GM21423 (cell line): ENCODE results near the gene KAT6B.
"Not testable (repeated sequence)": the region's sequence is repeated elsewhere in the genome, so short reads cannot be mapped to it uniquely, and the experiment has no call there.

ENCODE experiments used
- ATAC-seq: cut with Tn5 transposase; IDR thresholded peaks from one replicate; pipeline ENCODE4 v1.9.1; 2021; ENCODE audit warnings: mild to moderate bottlenecking, moderate library complexity; ENCODE audit not compliant: unreplicated experiment

The KAT6B gene

DNA sequence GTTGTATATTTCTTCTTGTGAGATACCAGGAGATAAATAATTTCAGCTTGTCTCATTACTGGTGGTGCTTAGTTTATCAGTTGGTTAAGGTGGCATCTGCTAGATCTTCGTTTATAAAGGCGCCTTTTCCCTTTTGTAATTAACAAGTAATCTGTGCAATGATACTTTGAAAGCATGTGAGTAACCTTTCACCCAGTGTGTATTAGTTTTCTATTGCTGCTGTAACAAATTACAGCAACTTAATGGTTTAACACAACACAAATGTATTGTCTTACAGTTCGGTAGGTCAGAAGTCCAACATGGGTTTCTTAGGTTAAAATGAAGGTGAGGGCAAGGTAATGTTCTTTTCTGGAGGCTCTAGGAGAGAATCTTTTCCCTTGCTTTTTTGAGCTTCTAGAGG is 30.5 kb downstream of the KAT6B start:
- ATAC-seq = no peak

DNA sequence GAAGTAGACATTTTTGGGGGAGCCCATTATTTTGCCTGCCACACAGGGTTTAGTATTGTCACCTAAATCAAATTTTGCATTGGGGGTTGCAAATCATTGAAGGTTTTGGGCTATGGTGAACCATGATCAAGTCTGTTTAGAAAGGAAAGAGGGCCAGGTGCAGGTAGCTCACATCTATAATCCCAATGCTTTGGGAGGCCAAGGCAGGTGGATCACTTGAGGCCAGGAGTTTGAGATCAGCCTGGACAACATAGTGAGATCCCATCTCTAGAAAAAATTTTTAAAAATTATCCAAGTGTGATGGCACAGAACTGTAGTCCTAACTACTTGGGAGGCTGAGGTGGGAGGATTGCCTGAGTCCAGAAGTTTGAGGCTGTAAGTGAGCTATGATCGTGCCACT is 31.2 kb downstream of the KAT6B start:
- no peak for ATAC-seq

DNA sequence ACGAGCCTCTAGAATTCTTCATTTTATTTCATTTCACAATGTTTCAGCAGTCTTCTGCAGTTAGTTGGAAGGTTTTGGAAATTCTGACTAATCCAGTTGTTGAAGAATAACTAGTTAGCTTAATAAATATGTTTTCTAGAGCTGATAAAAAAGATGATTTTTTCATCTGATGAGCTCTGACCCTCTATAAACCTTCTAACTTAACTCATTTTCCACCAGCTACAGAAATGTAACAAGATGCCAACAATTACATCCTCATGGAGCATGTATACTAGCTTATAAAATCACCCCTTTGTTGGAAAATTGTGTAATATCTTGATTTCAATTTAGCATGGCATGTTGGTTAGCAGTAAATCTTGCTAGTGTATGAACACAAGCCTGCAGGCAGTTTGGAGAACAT is 33.1 kb downstream of the KAT6B start:
- no peak for ATAC-seq

DNA sequence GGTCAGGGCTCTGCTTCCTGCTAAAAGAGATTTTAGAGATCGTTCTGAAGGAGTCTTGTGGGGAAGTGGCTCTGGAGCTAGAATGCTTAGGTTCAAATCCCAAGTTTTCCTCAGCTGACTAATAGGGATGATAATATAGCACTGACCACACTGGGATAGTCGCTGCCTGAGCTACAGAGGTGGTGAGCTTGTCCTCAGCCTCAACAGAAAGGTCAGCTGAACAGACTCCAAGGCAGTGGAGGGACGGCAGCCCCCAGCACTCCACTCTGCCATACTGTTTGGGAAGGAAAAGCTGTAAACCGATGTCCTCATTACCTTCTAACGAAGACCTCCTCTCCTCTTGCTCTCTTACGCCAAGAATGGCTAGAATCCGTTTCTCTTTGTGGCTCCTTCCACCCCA is 36.2 kb downstream of the KAT6B start:
- ATAC-seq = no peak

DNA sequence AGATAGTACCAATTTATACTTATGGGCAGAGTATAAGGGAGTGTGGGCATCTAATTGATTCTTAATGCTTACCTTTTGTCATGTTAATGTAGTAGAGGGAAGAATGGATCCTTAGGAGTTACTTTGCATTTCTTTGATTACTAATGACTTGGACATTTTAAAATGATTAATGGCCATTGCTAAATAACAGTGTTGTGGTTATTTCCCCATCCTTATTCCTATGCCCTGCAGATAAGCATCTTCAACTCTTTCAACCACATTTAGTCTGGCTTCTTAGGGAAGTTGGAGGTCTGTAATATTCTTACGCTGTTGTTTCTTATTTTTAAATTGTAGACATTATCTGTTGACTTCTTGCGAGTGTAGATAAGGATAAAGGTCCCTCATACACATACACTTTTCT is 37.2 kb downstream of the KAT6B start:
- ATAC-seq = no peak

DNA sequence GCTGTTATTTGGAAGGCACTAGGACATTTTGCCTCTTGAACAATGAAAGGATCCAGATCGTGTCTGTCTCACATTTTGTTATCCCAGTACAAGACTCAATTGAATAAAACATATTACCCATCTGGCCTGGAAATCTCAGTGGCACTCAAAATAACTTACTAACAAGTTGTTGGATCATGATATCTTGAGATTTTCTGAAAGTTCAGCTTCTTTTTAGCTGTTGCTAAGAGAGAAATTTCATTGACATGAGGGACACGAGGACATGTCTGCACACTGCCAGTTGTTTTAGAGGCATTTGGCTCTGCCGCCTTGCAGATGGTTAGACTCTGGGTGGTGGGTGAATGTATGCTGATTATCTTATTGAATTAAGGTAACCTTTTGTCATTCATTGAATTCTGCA is 41.0 kb downstream of the KAT6B start:
- ATAC-seq = no peak

DNA sequence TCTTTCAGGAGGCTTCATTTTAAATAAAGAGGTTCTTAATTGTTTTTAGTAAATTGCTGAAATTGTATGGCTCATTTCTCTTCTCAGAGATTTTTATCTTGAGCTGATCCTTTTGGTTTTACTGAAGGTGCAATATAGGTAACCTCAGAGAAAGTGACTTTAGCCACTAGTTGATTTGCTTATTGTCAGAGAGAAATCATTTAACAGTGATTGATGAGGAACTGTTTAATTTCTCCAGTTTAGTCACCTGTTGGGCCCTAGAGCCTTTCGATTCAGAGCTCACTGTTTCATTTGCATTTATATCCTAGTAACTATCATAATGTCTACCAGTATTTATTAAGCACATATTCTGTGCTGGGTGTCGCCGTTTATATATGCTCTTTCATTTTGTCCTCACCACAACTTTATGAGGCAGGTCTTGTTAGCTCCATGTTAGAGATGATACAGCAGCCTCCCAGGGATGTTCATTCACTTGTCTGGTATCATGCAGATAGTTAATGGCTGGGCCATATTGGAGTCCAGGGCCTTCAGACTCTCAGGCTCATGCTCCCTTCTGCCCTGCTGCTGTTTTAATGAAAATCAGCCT is 42.1 kb downstream of the KAT6B start:
- ATAC-seq = no peak

DNA sequence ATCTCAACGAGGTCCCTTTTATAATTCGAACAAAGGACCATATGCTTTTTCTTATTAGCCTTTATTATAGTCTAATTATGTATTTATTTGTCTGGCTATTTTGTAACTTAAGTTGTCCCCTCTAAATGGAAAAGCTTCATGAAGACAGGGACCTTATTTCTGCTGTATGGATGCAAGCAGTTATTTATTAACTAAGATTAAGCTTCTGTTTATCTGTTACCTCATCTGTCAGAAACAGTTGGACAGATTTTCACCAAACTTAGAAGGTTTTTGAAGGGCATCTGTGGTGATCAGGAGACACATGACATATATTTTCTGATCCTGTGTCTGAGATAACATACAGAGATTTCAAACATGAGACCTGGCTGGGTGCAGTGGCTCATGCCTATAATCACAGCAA is 43.2 kb downstream of the KAT6B start:
- ATAC-seq = no peak

DNA sequence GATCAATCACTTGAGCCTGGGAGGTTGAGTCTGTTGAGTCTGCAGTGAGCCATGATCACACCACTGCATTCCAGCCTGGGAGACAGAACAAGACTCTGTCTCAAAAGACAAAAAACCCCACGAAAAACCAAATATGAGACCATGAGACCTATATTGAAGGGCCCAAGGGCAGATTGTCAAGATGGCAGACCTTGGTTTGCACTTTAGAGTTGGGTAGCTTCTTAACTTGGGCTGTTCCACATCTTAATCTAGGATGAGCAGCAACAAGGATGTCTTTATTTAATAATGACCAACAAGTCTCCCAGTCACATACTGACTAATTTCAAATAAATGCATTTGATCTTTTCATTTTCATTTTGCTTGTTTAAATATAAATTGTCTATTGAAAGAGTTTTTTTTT is 43.8 kb downstream of the KAT6B start:
- no peak for ATAC-seq

DNA sequence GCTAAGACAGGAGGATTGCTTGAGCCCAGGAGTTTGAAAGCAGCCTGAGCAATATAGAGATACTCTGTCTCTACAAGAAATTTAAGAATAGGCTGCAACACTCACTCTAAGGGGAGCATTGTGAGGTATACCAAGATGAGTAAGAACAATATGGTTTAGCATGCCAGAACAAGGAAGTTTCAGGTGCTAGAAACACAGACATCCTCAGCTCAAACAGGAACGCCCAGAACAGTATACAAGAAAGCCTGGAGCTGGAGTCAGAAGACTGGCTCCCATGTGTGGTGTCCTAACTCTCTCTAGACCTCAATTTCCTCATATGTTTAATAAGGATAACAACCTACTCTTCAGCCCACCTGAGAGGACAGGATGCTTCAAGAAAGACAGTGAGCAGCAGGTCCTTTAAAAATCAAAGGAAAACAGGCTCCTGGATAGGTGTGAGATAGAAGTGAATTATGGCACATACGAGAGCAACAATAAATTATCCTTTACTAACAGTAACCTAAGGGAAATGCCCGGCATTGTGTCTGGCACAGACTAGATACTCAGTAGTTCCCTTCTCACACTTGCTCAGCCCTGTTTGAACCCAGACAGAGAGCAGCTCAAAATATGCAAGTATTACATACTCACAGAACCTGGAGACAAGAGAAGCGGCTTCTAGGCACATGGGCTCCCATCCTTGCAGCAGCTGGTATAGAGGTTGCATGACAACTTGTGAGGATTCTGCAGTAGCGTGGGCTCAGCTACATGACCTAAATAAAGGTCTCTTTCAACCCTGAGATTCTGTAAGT is 45.4 kb downstream of the KAT6B start:
- ATAC-seq = peak; percentile 85

DNA sequence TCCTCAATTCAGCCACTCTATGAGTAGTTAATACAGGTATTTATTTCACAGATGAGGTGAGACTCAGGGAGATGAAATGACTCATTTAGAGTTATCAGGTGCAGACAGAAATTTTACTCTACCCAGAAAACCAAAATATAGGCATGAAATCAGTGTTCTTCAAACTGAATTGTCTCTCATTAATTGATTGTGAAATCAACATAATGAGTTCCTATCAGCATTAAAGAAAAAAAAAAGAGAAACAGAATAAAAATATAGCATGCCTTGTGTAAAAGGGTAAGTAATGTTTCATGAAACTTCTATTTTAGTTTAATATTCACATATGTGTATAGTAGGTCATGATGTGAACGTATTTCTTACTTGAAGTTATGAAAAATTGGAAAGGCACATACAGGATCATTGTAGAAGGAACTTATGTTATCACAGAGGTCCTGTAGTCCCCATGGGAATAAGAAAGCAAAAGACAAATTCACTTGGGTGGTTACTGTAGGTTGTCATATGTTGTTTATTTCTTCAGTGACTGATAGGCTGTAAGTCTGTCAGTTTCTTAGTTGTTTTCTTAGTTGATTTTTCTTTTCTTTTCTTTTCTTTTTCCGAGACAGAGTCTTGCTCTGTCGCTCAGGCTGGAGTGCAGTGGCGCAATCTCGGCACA is 47.5 kb downstream of the KAT6B start:
- no peak for ATAC-seq

DNA sequence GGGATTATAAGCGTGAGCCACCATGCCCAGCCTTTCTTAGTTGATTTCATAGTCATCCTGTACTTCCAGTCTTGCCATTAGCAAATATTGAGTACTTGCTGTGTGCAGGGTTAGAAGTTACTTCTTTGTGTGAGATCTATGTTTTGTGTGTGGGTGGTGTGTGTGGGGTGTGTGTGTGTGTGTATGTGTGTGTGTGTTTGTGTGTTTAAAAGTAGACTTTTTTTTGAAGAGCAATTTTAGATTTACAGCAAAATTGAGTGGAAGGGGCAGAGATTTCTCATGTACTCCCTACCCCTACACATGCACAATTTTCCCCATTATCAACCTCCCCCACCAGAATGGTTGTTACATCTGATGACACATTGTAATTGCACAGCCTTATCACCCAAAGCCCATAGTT is 48.2 kb downstream of the KAT6B start:
- no peak for ATAC-seq

DNA sequence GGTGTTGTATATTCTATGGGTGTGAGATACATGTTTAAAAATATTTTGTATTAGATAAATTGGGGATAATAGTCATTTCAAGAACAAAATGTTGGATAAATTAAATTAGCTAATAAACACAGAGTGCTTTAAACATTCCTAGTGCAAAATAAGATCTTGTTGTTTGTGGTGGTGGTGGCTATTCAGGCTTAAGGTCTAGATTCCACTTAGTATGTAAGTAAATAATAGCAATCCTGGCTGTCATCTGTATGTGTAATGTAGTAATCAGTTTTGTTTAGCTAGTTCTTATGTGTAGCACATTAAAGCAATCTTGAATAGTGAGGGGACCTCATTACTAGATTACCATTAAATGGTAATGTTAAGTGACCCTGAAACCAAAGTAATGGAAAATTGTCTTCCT is 48.7 kb downstream of the KAT6B start:
- no peak for ATAC-seq

DNA sequence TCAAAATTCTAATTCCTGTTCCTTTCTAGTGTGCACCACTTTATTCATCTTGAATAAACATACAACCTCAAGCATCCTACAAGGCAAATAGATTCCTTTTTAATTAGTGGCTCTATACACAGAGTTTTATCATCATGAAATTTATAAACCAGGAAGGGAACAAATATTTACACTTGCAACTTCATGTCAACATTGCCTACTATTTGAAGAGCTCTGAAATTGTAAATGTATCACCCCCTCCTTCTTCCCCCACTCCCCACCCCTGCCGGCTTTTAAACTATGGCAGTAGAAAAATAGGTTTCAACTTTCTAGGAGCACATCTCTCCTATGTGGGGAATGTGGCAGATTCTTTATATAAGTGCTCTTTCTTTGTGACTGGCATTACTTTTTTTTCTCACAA is 49.6 kb downstream of the KAT6B start:
- ATAC-seq = no peak

DNA sequence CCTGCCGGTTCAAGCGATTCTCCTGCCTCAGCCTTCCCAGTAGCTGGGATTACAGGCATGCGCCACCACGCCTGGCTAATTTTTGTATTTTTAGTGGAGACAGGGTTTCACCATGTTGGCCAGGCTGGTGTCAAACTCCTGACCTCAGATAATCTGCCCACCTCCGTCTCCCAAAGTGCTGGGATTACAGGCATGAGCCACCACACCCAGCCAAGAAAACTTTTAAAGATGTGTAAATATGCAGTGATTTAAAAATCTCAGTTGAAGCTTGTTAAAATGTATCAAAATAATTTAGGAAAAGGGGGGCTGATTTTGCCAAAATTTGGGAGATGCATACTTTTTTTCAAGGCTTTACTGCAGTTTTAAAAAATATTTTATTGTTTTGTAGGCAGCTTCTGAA is 50.7 kb downstream of the KAT6B start:
- not testable (repeated sequence) for ATAC-seq

DNA sequence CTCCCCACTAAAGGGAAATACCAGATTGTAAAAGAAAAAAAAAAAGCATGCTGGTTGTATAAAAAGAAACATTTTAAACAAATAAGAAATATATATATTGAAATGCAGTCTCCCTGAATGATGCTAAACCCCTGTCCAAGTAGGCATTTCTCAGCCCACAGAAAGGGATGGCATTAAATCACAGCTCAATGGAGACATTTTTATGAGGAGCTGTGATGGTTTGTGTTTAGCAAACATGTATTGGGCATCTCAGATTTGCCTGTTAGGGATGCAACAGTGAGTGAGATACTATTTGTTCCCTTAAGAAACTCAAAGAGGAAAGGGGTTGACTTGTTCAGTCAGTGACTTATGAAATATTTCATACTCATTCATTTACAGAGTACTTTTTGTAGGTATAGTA is 51.5 kb downstream of the KAT6B start:
- no peak for ATAC-seq

DNA sequence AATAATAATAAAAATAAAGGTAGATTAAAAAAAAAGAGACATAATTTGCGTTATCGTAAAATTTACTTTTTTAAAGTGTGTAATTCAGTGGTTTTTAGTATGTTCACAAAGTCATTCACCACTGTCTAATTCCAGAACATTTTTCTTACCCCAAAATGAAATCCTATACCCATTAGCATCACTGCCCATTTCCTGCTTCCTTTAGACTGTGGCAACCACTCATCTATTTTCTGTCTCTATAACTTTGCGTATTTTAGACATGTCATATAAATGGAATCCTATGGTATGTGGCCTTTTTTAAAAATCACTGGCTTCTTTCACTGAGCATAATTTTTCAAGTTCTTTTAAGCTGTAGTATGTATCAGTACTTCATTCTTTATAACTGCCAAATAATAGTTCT is 53.6 kb downstream of the KAT6B start:
- no peak for ATAC-seq

DNA sequence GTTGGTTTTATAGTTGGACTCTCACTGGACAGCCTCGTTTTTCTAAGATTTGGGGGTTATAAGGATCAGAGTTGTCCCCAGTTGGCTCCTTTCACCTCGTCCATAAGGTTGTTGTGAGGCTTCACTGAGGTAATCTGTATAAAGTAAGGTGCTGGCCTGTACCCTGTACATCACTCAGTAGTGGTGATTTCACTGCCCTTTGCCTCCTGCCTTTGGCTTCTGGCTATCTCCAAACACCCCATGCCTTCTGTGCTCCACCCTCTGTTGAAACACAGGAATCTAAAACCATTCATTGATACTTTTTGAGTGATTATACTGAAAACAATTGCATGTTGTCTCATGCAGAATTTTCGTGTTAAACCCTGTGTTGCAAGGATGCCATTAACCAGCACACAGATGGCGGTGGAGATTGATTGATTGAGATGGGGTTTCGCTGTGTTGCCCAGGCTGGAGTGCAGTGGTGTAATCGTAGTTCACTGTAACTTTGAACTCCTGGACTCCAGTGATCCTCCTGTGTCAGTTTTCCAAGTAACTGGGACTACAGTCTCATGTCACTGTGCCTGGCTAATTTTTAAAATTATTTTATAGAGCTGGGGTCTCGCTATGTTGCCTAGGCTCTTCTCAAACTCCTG is 55.0 kb downstream of the KAT6B start:
- ATAC-seq = no peak

DNA sequence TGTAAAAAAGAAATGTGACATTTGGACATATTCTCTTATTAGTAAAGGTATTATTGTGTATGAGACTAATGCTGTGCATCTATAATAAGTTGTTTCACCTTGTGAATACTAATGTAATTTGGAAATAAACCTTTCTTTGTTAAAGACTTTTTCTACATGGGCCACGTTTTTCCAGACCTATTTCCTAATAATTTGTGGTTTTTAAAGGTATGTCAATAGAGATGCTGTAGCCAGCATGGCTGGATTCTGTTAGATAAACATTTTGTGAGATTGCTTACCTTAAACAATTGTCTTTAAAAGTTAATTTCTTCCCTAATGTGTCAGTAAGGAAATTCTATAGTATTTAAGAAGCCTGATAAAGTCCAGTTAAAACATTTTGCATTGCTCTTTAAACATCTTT is 56.0 kb downstream of the KAT6B start:
- no peak for ATAC-seq

DNA sequence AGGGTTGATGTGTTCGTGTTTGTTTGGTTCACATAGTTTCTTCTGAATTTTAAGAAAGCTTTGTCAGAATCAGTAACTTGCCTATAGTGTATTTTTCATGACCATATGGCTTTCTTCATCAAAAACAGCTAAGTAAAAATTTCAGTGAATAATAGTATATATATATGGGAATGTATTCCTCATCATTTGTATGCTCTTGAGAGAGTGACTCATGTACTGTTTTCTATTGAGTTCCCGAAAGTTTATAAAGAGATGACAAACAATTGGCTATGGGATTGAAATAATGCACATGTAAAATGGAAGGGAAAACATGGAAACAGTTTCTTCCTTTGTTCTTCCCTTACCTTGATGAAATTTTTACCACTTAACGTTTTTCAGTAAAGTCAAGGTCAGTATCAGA is 56.4 kb downstream of the KAT6B start:
- no peak for ATAC-seq

DNA sequence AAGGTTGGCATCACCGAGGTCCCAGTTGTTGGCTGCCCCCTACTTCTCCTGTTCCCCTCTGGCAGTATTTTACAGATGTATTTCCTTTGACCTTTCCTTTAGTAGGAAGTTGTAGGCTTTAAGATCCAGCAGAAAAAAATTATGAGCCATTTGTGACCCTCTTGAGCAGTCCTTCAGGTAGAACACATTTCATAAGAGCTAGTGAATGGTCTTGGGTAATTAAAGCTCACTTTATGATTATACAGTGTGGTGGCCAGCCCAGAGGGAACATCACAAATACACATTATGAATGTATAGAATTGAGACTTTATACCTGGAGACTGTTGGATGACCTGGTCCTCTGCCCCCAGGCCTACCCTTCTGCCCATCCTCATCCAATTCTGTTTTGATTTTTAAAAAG is 57.0 kb downstream of the KAT6B start:
- ATAC-seq = no peak
